RKO (cell line): ENCODE measurements around the gene LPP.
"Not testable (repeated sequence)": the region's sequence is repeated elsewhere in the genome, so short reads cannot be mapped to it uniquely, and the experiment has no call there.

Experiments used
- DNase-seq: peaks from one replicate; pipeline ENCODE4 v3.0.0-alpha.2; 2016; ENCODE audit warnings: low spot score

Gene LPP

GRCh38 chr3:188677344-188677743 lies 523.4 kb downstream of the LPP start:
- DNase-seq = no peak

GRCh38 chr3:188680189-188680588 lies 526.2 kb downstream of the LPP start:
- no peak for DNase-seq

GRCh38 chr3:188680605-188681004 lies 526.6 kb downstream of the LPP start:
- DNase-seq = no peak

- DNase-seq = no peak
These were observed 528.4 kb downstream of the LPP start for GRCh38 chr3:188682316-188682715.

GRCh38 chr3:188683032-188683521 lies 529.1 kb downstream of the LPP start:
- peak; percentile 9 for DNase-seq

GRCh38 chr3:188684276-188684675 lies 530.3 kb downstream of the LPP start:
- DNase-seq = no peak

- DNase-seq = no peak
These were observed 531.8 kb downstream of the LPP start for GRCh38 chr3:188685789-188686188.

GRCh38 chr3:188686324-188686723 lies 532.4 kb downstream of the LPP start:
- no peak for DNase-seq

GRCh38 chr3:188687389-188687788 lies 533.4 kb downstream of the LPP start:
- peak; percentile 40 for DNase-seq

GRCh38 chr3:188689101-188689574 lies 535.2 kb downstream of the LPP start:
- DNase-seq = no peak

- no peak for DNase-seq
These were observed 536.1 kb downstream of the LPP start for GRCh38 chr3:188690064-188690463.

GRCh38 chr3:188691004-188691403 lies 537.0 kb downstream of the LPP start:
- DNase-seq = no peak

GRCh38 chr3:188691665-188692064 lies 537.7 kb downstream of the LPP start:
- no peak for DNase-seq

GRCh38 chr3:188692700-188693099 lies 538.7 kb downstream of the LPP start:
- no peak for DNase-seq

- no peak for DNase-seq
These were observed 539.5 kb downstream of the LPP start for GRCh38 chr3:188693435-188693834.

GRCh38 chr3:188695241-188695640 lies 541.3 kb downstream of the LPP start:
- DNase-seq = peak; percentile 50

GRCh38 chr3:188697127-188697526 lies 543.2 kb downstream of the LPP start:
- DNase-seq = no peak

GRCh38 chr3:188698436-188698835 lies 544.5 kb downstream of the LPP start:
- no peak for DNase-seq

- DNase-seq = no peak
These were observed 546.5 kb downstream of the LPP start for GRCh38 chr3:188700501-188700900.

- DNase-seq = no peak
These were observed 547.0 kb downstream of the LPP start for GRCh38 chr3:188700918-188701317.

GRCh38 chr3:188701485-188701969 lies 547.6 kb downstream of the LPP start:
- DNase-seq = peak; percentile 23

- DNase-seq = not testable (repeated sequence)
These were observed 548.1 kb downstream of the LPP start for GRCh38 chr3:188702028-188702427.

- no peak for DNase-seq
These were observed 552.2 kb downstream of the LPP start for GRCh38 chr3:188706176-188706575.

- no peak for DNase-seq
These were observed 552.6 kb downstream of the LPP start for GRCh38 chr3:188706599-188706998.
